T-helper 2 cell (primary cell): ENCODE data around the gene FAM149A.
A peak's percentile ranks its signal among the peaks of the same experiment; 100 is the strongest.

Experiments
- DNase-seq, 5 experiments: peaks; one replicate each; pipeline versions ENCODE4 v3.0.0 to v3.0.0-alpha.2; 2012 to 2022

Gene FAM149A

GRCh38 chr4:186159613-186160012, 55.1 kb downstream of the FAM149A start:
- DNase-seq: peak in 1 of 5 experiments; percentile 9

GRCh38 chr4:186161138-186161537, 56.6 kb downstream of the FAM149A start:
- DNase-seq: peak in 2 of 5 experiments; percentile 14 to 60

GRCh38 chr4:186166852-186167512, 62.5 kb downstream of the FAM149A start:
- DNase-seq: no peak

- no peak for DNase-seq
These were observed 63.1 kb downstream of the FAM149A start for GRCh38 chr4:186167605-186168004.

GRCh38 chr4:186168750-186169149, 64.2 kb downstream of the FAM149A start:
- DNase-seq: no peak

GRCh38 chr4:186169333-186169944, 64.9 kb downstream of the FAM149A start:
- DNase-seq: no peak

GRCh38 chr4:186169945-186170802, 65.7 kb downstream of the FAM149A start:
- DNase-seq: no peak

GRCh38 chr4:186170966-186171365, 66.5 kb downstream of the FAM149A start:
- DNase-seq: no peak

GRCh38 chr4:186172546-186172945, 68.0 kb downstream of the FAM149A start:
- DNase-seq: no peak

GRCh38 chr4:186188107-186188506, 83.6 kb downstream of the FAM149A start:
- DNase-seq: no peak

- no peak for DNase-seq
These were observed 85.2 kb downstream of the FAM149A start for GRCh38 chr4:186189656-186190055.

GRCh38 chr4:186190581-186191199, 86.2 kb downstream of the FAM149A start:
- DNase-seq: peak; percentile 13 to 65 (median 42)

GRCh38 chr4:186191200-186192065, 86.9 kb downstream of the FAM149A start, which contains the start of gene CYP4V2:
Gene CYP4V2, plus strand, starts transcription at chr4:186191567. Its CDS starts 257 bp downstream, at chr4:186191824.
- DNase-seq: peak; percentile 62 to 95 (median 80)

GRCh38 chr4:186192066-186192612, 87.6 kb downstream of the FAM149A start:
- DNase-seq: peak in 2 of 5 experiments; percentile 12 to 58

GRCh38 chr4:186193851-186194250, 89.3 kb downstream of the FAM149A start:
- DNase-seq: no peak

GRCh38 chr4:186196063-186196462, 91.6 kb downstream of the FAM149A start:
- DNase-seq: no peak

GRCh38 chr4:186200516-186200915, 96.0 kb downstream of the FAM149A start:
- DNase-seq: no peak

GRCh38 chr4:186201010-186201409, 96.5 kb downstream of the FAM149A start:
- DNase-seq: no peak

- peak; percentile 31 to 71 (median 34) for DNase-seq
These were observed 97.2 kb downstream of the FAM149A start for GRCh38 chr4:186201535-186202230.

- no peak for DNase-seq
These were observed 98.1 kb downstream of the FAM149A start for GRCh38 chr4:186202490-186203140.
